Measurements from ENCODE around the gene MRPL37.

MRPL37 gene

DNA sequence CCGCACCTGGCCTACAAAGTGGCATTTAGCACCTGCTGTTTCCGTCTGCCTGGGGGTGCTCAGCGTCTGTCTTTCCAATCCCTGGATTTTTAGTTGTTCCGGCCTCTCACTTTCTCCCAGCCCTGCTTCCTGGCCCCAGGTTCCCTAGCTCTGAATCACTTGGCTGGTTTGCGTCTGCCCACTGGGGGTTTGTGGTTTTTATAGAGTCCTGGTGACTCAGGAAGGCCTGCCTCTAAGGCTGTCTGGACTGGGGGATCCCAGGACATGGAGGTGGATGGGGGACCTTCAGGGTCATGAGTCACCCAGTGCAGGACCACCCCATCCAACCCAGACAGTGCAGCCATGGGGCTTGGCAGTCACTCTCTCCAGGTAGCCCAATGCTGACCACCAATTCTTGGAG, 53.5 kb downstream of the MRPL37 start:
- Histone ChIP-seq H3K4me3 (ENCODE audit: low read length) (no peak overlapping the region), H3K36me3 (ENCODE audit: control insufficient read depth, low read length) (no peaks in the 10 kb centered on the region), H3K9me2 (replicated peaks; ENCODE audit: control insufficient read depth, low read length) (no peaks in the 10 kb centered on the region), H3K9me3 (ENCODE audit: control insufficient read depth, insufficient read depth, low read length) (no peaks in the 10 kb centered on the region), H3K4me2 (ENCODE audit: low read length) (no peak overlapping the region), H3K27ac (ENCODE audit: low read depth, low read length) (no peak overlapping the region), H3K79me2 (ENCODE audit: control insufficient read depth, low read length) (no peaks in the 10 kb centered on the region), H3K4me1 (ENCODE audit: control insufficient read depth, low read length) (no peaks in the 10 kb centered on the region), H3K27me3 (ENCODE audit: control insufficient read depth, low read length) (no peaks in the 10 kb centered on the region), H3F3A (ENCODE audit: control insufficient read depth, insufficient read depth) (no peaks in the 10 kb centered on the region), H4K20me1 (ENCODE audit: control insufficient read depth, insufficient read depth, low read depth, low read length) (no peaks in the 10 kb centered on the region)
- TF ChIP-seq, protein P1, sequence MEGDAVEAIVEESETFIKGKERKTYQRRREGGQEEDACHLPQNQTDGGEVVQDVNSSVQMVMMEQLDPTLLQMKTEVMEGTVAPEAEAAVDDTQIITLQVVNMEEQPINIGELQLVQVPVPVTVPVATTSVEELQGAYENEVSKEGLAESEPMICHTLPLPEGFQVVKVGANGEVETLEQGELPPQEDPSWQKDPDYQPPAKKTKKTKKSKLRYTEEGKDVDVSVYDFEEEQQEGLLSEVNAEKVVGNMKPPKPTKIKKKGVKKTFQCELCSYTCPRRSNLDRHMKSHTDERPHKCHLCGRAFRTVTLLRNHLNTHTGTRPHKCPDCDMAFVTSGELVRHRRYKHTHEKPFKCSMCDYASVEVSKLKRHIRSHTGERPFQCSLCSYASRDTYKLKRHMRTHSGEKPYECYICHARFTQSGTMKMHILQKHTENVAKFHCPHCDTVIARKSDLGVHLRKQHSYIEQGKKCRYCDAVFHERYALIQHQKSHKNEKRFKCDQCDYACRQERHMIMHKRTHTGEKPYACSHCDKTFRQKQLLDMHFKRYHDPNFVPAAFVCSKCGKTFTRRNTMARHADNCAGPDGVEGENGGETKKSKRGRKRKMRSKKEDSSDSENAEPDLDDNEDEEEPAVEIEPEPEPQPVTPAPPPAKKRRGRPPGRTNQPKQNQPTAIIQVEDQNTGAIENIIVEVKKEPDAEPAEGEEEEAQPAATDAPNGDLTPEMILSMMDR (IDR thresholded peaks at IDR 0.05; ENCODE audit: low read depth, low read length, poor library complexity, severe bottlenecking): no peak
- no peak for TF ChIP-seq EZH2phosphoT487 (IDR thresholded peaks at IDR 0.05; ENCODE audit: borderline replicate concordance, low read length)

DNA sequence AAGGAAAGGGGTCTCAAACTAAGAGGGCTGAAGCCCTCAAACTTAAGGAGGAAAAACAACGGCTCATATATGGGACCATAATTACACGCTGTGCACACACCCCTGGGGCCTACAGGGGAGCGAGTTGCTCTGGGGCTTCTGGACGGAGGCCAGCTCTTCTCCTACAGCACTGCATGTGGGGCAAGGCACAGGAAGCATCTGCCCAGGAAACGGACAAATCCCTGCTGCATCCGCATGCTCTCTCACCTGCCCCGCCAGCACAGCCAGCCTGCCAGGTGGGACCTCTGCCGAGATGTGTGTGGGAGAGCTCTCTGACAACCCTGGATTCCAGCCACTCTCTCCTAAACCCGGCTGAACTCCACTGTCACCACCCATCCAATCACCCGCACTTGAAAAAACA, 54.1 kb downstream of the MRPL37 start:
- Histone ChIP-seq H3K36me3 (ENCODE audit: control insufficient read depth, low read length) (no peaks in the 10 kb centered on the region), H4K20me1 (ENCODE audit: control insufficient read depth, insufficient read depth, low read depth, low read length) (no peaks in the 10 kb centered on the region), H3K4me2 (ENCODE audit: low read length) (no peak overlapping the region), H3K27ac (ENCODE audit: low read depth, low read length) (no peak overlapping the region), H3K27me3 (ENCODE audit: control insufficient read depth, low read length) (no peaks in the 10 kb centered on the region), H3K4me1 (ENCODE audit: control insufficient read depth, low read length) (no peaks in the 10 kb centered on the region), H3K79me2 (ENCODE audit: control insufficient read depth, low read length) (no peaks in the 10 kb centered on the region), H3F3A (ENCODE audit: control insufficient read depth, insufficient read depth) (no peaks in the 10 kb centered on the region), H3K9me3 (ENCODE audit: control insufficient read depth, insufficient read depth, low read length) (no peaks in the 10 kb centered on the region), H3K9me2 (replicated peaks; ENCODE audit: control insufficient read depth, low read length) (no peaks in the 10 kb centered on the region), H3K4me3 (ENCODE audit: low read length) (no peak overlapping the region)
- no peak for TF ChIP-seq EZH2phosphoT487 (IDR thresholded peaks at IDR 0.05; ENCODE audit: borderline replicate concordance, low read length)
- TF ChIP-seq, protein P1 (IDR thresholded peaks at IDR 0.05; ENCODE audit: low read depth, low read length, poor library complexity, severe bottlenecking): no peak

DNA sequence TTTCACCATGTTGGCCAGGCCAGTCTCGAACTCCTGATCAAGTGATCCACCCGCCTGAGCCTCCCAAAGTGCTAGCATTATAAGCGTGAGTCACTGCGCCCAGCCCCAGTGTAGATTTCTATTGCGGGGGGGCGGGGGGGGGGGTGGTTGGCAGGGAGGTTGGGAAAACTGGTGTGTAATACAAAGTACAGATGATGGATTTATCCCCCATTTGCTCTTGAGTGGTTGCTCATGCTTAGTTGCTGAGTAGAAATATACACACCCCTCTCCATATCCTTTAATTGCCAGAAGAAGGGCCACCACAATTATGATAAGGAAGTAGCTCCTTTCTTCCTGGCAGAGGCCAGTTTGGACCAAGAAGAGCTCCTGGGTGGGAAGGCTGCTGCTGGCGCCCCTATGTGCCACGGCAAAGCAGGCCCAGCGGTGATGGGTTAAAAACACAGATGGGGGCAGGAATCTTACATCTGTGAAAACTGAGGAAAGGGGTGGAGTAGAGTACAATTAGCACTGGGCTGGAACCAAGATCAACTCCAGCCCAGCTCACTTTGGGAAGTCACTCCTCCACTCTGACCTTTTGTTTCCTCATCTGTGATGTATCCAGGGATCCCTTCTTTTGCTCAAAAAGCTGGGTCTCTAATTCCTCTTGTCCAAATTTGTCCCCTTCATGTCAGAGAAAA, 55.2 kb downstream of the MRPL37 start:
- Histone ChIP-seq H3K4me3 (ENCODE audit: low read length) (no peak overlapping the region), H3K4me2 (ENCODE audit: low read length) (no peak overlapping the region), H3K9me3 (ENCODE audit: control insufficient read depth, insufficient read depth, low read length) (no peaks in the 10 kb centered on the region), H3K79me2 (ENCODE audit: control insufficient read depth, low read length) (no peaks in the 10 kb centered on the region), H4K20me1 (ENCODE audit: control insufficient read depth, insufficient read depth, low read depth, low read length) (no peaks in the 10 kb centered on the region), H3K36me3 (ENCODE audit: control insufficient read depth, low read length) (no peaks in the 10 kb centered on the region), H3K9me2 (replicated peaks; ENCODE audit: control insufficient read depth, low read length) (no peaks in the 10 kb centered on the region), H3K4me1 (ENCODE audit: control insufficient read depth, low read length) (no peaks in the 10 kb centered on the region), H3F3A (ENCODE audit: control insufficient read depth, insufficient read depth) (no peaks in the 10 kb centered on the region), H3K27ac (ENCODE audit: low read depth, low read length) (no peak overlapping the region), H3K27me3 (ENCODE audit: control insufficient read depth, low read length) (no peaks in the 10 kb centered on the region)
- TF ChIP-seq EZH2phosphoT487 (IDR thresholded peaks at IDR 0.05; ENCODE audit: borderline replicate concordance, low read length): no peak
- TF ChIP-seq, protein P1 (IDR thresholded peaks at IDR 0.05; ENCODE audit: low read depth, low read length, poor library complexity, severe bottlenecking): no peak
